Fibroblast of lung (primary cell): Measurements from ENCODE around the gene HIVEP1.

ENCODE experiments used
- CTCF ChIP-seq, 2 donors: IDR thresholded peaks in 1 of 2; conservative IDR thresholded peaks in 1 of 2; 1 replicate in 1 of 2; 2 replicates in 1 of 2; pipeline ENCODE4 v1.5.1; 2011 to 2012; ENCODE audit warnings: low read length in 2 of 2, control low read depth in 1 of 2, inconsistent platforms in 1 of 2, low read depth in 1 of 2, mild to moderate bottlenecking in 1 of 2
- EZH2 ChIP-seq: IDR thresholded peaks from 2 replicates; pipeline ENCODE4 v1.5.1; 2012; ENCODE audit warnings: low read length, control low read depth, mild to moderate bottlenecking; ENCODE audit errors: missing control alignments

GRCh38 chr6:12198851-12199250, 186.7 kb downstream of the HIVEP1 start:
- TF ChIP-seq CTCF (conservative IDR thresholded peaks at IDR 0.05 in 1 of 2, IDR thresholded peaks at IDR 0.05 in 1 of 2; ENCODE audit: low read depth in 1 of 2, low read length in 2 of 2) (no peak), EZH2 (no peak)
